HG02970 (cell line): ENCODE results near the gene MARK3.

Experiments
- ATAC-seq: cut with Tn5 transposase; IDR thresholded peaks from one replicate; pipeline ENCODE4 v1.9.1; 2021; ENCODE audit warnings: mild to moderate bottlenecking, moderate library complexity, moderate number of reproducible peaks; ENCODE audit not compliant: unreplicated experiment, low FRiP score

MARK3 gene

DNA sequence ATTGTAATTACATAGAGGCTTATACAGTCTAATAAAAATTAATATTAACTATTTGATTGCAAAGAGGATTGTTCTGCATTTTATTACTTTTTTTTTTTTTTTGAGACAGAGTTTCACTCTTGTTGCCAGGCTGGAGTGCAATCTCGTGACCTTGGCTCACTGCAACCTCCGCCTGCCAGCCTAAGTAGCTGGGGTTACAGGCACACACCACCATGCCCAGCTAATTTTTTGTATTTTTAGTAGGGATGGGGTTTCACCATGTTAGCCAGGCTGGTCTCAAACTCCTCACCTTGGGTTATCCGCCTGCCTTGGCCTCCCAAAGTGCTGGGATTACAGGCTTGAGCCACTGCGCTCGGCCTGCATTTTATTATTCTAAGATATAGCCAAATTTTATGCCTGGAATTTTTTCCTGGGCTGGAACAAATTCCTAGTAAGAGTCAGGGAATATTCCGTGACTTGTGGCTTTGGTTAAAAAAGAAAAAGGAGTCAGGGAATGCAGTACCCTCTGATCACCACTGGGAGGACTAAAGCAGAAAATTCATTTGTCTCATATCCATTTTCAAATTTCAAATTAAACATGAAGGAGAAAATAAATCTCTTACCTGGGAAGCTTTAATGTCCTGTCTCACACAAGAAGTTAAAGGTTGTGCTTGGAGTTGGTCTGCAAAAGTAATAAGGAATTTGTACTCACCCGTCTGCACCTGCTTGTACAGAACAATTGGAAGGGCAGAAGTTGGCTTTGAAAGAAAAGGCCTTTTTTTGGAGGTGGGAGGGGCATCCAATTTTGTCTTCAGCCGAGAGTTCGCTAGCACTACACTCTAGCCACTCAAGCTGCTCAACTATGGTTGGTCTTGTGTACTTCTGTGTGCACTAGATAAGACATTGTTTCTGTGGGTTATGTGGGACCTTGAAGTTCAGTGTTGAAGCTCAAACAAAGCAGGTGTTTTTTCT lies 8.7 kb downstream of the MARK3 start:
- no peak for ATAC-seq

GRCh38 chr14:103395244-103395643 lies 10.0 kb downstream of the MARK3 start:
- no peak for ATAC-seq

- ATAC-seq = no peak
Observed at GRCh38 chr14:103396463-103396862, 11.2 kb downstream of the MARK3 start.

DNA sequence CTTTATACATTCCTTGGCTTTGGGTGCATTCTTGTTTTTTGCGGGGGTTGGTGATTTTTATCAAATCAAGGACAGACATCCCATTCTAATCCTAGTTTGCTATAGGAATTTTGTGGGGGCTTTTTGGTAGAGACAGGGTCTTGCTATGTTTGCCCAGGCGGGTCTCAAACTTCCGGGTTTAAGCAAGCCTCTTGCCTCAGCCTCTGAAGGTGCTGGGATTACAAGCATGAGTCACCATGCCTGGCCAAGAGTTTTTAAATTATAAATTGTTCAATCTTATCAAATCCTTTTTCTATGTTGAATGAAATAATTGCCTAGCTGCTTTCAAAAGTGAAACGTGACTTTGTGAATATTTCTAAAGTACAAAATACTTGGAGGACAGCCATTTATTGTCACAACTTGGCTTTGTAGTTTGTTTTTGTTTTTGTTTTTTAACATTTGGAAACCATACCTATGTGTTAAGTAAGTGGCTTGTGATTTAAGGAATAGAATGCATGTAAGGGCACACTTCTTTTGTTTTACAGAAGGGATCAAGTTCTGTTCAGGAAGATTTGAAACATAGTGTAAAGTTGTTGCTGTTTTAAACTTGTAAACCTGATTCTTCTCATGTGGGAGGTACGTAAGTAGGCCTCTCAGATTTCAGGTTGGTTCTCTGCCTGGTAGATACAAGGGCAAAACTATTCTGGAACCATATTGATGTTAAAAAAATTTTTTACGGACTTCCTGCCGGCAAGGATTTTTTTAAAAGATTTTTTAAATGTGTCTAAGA lies 13.4 kb downstream of the MARK3 start:
- ATAC-seq = no peak

- ATAC-seq = no peak
Observed at GRCh38 chr14:103400537-103400936, 15.3 kb downstream of the MARK3 start.

GRCh38 chr14:103401223-103402214 lies 16.3 kb downstream of the MARK3 start:
- ATAC-seq = no peak

DNA sequence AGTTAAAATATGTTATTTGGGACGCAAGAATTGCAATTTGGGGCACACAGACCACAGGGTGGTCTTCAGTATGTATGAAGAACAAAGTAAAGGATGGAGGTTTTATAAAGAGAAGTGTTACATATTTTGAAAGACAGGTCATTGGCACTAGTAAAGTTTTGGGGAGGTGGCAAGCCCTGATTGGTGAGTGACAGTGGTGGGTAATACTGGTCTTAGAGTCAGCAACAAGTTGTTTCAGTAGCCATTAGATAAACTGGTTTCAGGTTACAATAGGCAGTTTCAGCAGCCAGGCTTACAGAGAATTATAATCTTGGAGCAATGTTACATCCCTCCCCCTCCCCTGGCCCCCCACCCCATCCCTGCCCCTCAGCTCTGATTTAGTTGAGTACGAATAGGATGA lies 17.5 kb downstream of the MARK3 start:
- ATAC-seq = no peak

- ATAC-seq = no peak
Observed at GRCh38 chr14:103404032-103404918, 19.1 kb downstream of the MARK3 start.

- ATAC-seq = no peak
Observed at GRCh38 chr14:103404920-103405319, 19.7 kb downstream of the MARK3 start.

- no peak for ATAC-seq
Observed at GRCh38 chr14:103408491-103409155, 23.4 kb downstream of the MARK3 start.

DNA sequence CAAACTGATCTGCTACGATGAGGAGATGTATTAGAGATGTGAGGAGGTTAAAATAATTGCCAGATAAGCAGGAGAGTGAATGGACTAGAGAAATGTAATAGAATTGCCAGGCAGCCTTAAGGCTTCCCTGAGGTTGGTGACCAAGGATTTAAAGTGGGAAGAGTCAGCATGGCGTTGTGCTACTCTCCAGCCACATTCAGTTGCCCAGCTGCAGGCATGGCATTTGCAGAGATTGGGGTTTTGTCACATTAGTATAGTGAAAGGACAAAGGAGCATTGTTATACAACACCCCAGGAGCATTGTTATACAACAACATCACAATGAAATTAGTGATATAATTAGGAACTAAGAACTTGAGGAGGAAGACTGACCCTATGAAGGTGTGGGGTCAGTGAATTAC lies 31.7 kb downstream of the MARK3 start:
- ATAC-seq = no peak

DNA sequence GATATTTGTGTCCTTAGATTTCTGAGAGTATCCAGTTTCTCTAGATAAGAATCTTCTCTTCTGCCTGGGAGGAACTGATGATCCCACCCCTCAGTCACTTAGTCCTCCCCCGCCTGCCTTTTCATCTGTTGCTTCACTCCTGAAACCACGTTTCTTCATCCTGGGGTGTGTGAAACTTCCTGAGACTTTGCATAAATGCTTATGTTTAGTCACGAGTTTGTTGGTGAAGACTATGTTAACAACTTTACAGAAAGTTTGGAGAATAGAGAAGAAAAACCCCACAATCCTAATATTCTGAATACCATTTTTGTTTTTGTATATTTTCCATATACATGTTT lies 33.2 kb downstream of the MARK3 start:
- no peak for ATAC-seq

DNA sequence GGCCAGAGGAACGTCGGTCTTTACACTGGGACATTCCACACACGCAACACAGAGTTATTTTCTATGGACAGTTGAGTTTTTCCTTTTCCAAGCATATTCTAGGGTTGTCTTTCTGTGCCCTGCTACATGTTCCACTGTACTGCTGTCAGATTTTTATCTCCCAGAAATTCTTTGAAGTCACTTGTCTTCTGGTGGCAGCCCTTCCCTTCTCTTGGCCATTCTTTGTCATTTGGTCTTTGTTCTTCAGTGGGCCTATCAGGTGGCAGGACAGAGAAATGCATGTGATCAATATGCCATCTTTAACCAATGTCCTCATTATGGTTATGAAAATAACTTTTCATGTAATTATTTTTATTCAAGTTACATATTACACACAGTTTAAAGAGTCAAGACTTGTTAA lies 36.3 kb downstream of the MARK3 start:
- ATAC-seq = no peak

DNA sequence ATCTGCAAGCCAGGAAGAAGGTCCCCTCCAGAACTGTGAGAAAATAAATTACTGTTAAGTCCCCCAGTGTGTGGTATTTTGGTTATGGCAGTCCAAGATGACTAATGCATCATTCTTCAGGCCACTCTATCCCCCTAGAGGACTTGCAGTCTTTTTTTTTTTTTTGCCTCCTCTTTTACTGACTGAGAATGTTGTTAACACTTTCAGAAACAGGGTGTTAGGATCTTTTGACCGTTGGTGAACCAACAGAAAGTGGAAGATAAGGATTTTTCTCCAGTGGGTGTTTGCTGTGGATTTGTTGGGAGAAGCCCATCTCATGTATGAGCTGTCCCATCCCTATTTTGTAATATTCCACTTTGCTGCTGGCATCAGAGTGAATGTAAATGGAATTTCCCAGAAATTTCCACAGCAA lies 37.8 kb downstream of the MARK3 start:
- ATAC-seq = no peak

DNA sequence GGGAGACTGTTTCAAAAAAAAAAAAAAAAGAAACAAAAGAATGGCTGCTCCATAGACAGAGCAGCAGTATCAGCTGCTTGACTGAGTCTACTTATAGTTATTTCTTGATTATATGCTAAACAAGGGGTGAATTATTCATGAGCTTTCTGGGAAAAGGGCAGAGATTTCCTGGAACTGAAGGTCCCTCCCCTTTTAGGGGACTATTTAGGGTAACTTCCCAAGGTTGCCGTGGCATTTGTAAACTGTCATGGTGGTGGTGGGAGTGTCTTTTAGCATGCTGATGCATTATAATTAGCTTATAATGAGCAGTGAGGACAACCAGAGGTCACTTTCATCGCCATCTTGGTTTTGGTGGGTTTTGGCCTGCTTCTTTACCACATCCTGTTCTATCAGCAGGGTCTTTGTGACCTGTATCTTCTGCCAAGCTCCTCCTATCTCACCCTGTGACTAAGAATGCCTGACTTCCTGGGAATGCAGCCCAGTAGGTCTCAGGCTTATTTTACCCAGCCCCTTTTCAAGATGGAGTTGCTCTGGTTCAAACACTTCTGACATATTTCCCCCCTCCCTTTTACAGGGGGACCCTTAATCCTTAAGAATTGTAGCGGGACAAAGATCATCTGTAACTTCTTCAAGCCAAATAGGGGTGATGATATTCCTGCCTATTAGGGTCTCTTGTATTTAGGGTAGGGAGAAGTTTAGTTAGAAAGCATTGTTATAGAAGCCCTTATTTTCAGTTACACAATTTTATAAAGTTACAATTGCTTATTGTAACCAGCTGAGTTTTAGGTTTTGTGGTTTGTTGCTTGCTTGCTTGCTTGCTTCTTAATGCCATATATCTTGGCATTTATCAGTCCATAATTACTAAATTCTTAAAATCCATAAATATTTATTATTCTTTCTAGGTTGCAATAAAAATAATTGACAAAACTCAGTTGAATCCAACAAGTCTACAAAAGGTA lies 42.5 kb downstream of the MARK3 start:
- no peak for ATAC-seq

- ATAC-seq = no peak
Observed at GRCh38 chr14:103428723-103429556, 43.7 kb downstream of the MARK3 start.

DNA sequence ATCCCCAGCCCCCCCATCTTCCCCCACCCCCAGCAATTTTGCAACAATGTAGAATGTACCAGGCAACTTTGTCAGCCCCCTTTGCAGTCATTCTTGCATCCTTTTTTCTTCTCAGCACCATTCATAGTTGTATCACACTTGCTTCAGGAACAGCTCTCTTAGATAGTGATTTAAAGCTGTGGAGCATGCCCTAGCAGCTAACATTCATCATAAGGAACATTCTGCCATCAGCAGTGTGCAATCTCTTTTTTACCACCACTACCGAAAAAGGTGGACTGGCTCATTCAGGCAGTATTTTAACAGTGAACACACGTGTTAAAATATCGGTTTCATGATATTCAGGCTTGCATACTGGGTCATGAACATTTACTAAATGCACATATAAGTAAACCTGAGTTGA lies 45.1 kb downstream of the MARK3 start:
- ATAC-seq = no peak
